T-helper 22 cell (primary cell): ENCODE measurements around the gene ROBO2.
"Not testable (repeated sequence)": the region's sequence is repeated elsewhere in the genome, so short reads cannot be mapped to it uniquely, and the experiment has no call there.

Source experiments
- DNase-seq: peaks from one replicate; pipeline ENCODE4 v3.0.0-alpha.2; 2020; ENCODE audit warnings: low read depth

ROBO2 gene

DNA sequence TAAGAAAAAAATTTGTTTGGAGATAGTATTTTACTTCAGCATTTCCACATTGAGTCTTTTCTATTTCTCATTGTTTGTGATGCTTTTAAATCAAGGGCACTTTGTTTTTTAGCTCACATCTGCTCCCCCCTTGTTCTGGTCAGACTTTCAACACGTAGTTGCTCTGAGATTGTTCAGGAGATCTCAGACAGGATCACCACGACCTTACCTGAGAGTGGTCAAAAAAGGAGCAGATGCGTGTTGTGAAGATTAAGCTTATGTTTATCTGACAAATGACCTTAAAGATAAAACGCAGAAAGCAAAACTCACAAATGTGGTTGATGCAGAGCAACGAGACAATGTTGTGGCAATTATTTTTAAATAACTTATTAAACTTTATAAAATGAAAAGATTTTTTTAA is 298.3 kb downstream of the ROBO2 start:
- DNase-seq, result no peak

DNA sequence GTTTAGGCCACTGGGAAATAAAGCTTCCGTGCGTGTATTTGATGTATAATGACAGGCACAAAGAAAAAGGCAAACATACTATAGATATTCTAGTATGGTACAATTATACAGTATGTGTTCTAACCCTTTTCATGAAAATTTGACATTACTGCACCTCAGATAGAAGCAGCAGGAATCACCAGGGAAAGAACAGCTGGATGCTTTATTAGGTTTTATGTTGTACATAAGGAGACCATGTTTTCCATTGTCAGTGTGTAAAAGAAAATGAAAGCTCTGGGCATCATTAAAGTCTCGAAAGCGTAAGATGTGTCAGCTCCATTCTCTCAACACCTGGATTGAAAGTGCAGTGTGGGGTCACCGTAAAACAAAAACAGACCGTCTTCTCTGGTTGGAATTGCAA is 302.1 kb downstream of the ROBO2 start:
- DNase-seq, result no peak

DNA sequence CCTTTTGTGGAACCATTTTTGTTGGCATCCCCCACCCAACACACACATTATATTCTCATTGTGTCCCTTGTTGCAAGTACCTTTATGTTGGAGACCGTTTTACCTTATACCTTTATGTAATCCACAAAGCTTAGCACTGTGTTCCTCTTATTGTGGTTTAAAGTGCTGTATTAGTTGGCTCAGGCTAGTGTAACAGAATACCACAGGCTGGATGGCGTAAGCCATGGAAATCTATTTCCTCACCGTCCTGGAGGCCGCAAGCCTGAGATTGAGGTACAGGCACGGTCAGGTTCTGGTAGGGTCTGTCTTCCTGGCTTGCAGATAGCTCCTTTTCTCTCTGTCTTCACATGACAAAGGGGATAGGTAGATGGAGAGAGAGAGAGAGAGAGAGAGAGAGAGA is 302.8 kb downstream of the ROBO2 start:
- no peak for DNase-seq

DNA sequence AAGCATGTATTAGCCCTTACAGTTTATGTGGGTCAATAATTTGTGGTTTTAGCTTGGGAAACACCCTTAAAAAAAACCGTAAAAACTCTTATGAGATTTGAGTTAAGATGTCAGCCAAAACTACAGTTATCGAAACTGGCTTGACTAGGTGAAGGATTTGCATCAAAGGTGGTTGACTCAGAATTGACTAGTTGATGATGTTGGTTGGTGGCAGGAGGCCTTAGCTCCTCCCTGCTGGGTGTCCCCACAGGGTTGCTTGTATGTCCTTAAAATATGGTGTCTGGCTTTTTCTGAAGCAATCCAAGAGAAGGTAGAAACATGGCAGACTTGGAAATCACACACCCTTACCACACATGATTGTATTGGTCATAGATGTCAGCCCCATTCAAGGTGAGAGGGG is 305.1 kb downstream of the ROBO2 start:
- no peak for DNase-seq

DNA sequence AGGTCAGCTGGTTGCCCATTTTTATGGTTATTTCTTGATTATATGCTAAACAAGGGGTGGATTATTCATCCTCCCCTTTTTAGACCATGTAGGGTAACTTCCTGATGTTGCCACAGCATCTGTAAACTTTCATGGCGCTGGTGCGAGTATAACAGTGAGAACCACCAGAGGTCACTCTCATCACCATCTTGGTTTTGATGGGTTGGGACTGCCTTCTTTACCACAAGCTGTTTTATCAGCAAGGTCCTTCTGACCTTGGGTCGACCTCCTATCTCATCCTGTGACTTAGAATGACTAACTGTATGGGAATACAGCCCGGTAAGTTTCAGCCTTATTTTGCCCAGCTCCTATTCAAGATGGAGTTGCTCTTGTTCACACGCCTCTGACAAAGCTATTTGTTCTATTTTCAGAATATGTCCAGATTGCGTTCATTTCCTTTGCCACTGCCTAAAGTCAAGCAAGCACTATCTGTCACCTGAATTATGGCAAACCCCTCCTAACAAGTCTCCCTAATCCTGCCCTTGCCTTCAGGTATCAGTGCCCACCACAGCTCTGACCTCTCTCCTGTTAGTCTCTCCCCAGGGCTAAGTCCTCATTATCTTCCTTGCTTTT is 308.5 kb downstream of the ROBO2 start:
- DNase-seq, result no peak

DNA sequence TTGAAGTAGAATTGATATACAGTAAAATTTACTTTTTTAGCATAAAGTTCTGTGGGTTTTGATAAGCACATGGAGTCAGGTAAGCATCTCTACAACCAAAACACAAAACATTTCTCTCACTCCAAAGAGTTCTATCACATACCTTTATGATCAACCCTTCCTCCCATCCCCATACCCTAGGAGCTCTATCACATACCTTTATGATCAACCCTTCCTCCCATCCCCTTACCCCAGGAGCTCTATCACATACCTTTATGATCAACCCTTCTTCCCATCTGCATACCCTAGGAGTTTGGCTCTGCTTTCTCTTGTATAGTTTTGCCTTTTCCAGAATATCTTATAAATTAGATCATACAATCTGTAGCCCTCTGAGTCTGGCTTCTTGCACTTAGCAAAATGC is 315.1 kb downstream of the ROBO2 start:
- DNase-seq, result no peak

DNA sequence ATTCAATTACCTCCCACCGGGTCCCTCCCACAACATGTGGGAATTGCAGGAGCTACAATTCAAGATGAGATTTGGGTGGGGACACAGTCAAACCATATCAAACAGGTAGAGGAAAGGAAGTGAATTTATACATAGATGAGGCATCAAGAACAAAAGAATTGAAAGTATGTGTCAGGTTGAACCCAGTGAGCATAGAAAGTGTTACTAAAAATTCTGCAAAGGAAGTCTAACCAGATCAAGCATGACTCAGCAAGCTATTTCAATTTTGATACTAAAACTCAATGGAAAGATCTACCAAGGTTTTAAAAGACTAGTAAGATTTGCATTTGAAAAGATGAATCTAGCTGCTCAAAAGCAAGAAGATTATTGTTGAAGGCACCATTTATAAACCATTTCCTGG is 323.0 kb downstream of the ROBO2 start:
- DNase-seq, result no peak

DNA sequence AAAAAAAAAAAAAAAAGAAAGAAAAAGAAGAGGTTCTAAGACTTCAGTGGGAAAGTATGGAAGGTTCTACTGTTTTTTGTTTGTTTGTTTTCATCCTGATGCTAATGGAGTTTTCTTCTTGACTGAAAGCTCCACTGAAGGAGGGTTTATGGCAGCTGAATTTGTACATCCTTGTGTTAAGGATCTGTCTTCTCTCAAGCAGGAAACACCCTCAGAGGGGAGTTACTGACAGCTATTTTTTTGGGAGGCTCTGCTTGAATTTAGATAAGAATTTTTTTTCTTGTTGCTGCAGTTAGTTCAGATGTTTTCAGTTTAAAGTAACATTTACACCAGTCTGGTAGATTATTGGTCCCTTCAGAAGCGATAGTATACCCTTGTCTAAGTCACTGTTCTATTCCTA is 325.3 kb downstream of the ROBO2 start:
- DNase-seq, result no peak

DNA sequence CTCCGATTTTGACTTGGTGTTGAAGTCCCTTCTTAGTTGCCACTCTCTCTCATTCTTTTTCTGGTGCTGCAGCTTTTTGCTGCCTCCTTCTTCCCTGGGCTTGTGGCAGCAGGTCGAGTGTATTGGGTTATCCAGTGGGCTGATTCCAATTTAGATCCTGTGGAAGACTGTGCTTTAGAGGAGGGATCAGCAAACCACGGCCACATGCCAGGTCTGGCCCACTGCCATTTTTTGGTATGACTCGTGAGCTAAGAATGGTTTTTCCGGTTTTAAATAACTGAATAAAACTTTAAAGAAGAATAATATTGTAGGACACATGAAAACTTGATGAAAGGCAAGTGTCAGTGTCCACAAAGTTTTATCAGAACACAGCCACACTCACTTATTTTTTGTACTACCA is 330.5 kb downstream of the ROBO2 start:
- DNase-seq, result no peak

DNA sequence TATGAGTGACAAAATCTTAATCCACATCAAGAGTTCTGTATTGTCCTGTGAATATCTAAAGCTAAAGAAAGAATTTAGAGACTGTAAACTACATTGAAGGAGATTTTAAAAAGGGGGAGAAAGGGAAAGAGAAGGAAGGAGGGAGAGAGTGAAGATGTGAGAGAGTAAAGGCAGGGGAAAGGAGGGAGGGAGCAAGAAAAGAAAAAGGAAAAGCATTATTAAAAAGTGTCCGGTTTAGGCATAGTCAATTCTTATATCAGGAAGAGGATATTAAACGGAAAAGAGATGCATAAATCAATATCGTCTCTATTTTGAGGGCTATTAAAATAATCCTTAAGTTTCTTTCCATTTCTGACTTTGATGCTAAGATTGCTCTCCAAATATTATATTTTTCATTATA is 332.1 kb downstream of the ROBO2 start:
- DNase-seq, result no peak

DNA sequence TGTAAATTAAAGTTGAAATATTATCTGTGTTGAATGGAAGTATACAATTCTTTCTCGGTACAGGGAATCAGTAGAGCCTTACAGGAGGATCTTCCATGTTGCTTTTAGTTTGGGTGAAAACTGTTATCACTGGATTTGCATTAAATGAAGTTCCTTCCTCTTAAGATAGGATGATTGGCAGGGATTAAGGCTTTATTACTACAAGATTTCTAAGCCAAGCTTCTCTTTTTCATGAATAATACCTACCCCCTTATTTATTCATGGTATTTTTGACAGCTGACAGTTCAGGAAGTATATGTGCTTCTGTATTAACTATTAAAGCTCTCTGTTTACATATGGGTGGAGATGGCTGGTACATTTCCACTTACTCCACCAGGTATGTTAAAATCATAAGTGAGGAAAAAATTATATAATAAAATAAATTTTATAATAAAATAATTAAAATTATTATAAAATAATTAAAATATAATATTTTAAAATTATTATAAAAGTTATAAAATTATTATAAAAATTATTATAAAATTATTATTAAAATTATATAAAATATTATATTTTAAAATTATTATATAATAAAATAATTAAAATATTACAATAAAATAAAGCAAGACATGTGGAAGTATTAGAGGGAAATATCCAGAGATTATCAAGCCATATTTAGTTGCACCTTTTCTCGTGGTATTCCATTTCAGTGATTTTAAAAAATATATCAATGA is 332.9 kb downstream of the ROBO2 start:
- DNase-seq, result no peak

DNA sequence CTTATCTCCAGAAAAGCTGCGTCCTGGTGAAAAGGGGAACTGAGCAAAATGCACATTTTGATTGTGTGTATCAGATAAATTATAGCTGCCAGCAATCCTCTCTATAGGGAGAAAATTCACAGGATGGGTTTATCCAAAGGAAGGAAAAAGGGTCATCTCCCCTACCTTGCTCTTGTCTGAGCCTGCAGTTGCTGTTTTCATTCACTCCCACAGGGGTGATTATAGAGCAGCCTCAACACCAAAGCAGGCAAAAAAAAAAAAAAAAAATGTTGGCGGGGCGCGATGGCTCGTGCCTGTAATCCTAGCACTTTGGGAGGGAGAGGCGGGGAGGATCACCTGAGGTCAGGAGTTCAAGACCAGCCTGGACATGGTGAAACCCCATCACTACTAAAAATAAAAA is 333.7 kb downstream of the ROBO2 start:
- no peak for DNase-seq

DNA sequence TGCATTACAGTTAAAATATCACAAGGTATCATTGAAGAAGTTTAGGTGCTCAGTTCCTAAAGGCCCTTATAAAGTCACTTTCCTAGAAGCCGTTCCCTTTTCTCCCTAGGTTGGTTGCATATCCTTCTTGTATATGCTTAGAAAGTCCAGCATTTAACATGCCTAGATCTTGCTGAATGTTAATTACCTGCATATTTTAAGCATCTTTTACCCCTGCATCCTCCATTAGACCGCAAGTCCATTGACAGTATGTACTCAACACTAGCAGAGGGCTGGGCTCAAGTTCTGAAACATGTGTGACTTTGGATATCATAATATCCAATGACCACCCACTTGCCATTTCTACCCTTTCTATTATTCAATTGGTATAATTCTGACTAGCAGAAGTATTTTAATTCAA is 336.6 kb downstream of the ROBO2 start:
- DNase-seq, result no peak

DNA sequence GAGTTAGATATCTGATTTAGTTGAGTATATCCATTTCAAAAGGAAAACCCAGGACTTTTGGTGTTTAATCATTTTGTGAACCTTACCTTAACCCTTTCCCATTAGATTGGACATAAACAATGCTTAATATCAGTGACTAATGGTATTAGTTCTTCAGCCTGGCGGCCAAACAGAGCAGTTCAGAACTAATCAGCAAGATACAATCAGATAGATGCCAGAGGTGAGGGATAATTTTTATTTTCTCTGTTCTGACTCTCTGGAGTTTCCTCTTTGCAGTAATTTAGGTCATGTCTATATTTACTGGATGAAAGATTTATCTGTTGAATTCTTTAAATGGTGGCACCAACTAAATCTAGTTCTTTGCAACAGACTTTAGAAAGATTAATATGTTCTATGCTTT is 337.8 kb downstream of the ROBO2 start:
- no peak for DNase-seq

DNA sequence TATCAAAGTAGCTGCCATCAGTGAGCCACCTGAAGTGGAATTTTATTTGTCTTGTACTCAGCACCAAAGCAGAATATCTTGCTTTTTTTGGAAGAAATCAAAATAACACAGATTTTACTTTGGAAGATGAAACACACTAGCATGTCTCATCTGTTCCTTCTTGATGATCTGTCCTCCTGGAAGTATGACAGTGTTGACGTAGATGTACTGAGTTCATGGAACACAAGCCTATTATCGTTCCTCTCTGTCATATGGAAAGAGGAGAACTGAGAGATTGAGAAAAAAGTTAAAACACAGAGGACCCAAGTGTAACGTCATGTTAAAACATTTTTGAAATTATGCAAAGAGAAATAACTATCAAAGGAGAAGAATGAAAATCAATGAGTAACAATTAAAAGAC is 340.2 kb downstream of the ROBO2 start:
- no peak for DNase-seq

DNA sequence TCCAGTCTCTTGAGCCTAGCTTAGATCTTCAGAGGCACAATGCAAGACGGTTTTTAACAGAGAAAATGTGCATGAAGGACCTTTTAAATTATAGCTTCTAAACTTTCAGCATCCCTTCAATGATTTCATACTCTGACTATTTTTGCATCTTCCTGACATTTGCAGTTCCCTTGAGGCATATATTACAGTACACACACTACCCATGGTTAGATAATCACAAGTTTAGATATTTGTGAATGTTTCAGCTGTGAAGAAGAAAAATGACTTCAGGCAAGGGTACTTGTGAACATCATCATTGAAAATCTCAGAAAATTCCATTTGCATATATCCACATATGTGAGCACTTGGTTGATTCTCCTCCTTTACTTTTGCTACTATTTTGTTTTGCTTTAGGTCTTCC is 341.5 kb downstream of the ROBO2 start:
- no peak for DNase-seq

DNA sequence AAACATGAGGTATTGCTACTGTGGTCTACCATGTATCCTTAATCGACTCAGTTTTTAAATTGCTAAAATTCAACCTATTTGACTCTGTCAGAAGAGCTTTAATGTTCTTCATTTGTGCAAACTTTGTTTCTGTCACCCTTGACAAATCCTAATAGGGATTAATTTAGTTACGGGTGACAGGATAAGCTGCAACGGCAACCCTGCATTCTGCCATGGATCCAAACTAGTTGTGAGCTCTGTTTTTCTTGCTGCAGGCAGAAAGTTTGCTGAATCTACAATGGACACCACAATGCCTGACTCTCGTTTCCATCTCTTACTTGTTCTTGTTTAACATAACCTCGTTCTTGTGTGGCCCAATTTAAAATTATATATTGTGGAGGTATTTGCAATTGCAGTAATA is 352.3 kb downstream of the ROBO2 start:
- no peak for DNase-seq

DNA sequence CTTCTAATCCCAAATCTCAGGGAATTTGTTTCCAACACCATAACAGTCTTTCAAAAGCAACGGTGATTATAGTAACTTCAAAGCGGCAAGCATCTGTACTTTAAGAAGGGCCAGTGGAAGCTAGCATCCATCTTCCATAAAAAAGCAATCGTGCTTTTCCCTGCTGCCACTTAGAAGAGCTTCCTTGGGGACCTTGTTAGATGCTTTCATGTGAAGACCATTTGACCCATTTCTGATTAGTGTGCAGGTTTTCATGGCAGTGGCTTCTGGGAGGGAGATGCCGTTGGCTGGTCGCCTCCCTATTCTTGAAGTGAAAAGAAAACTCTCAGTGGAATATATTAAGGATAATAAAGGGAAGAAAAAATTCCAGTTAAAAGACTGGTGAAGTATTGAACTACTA is 354.1 kb downstream of the ROBO2 start:
- no peak for DNase-seq

DNA sequence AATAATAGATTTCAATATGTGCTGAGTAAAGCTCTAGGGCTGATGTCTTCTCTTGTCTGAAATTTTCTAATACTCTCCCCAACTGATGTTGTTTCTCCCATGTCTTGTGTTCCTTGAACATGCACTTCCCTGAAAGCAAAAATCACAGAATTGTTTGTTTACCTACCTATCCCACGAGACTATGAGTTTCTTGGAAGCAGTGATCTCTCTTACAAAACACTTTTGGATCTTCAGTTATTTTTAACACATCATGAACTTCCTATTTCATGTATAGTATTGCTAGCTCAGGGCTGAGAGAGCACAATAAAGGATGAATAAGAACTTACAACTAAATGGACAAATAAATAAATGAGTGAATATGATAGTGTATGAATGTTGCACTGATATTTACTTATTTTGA is 365.0 kb downstream of the ROBO2 start:
- no peak for DNase-seq

DNA sequence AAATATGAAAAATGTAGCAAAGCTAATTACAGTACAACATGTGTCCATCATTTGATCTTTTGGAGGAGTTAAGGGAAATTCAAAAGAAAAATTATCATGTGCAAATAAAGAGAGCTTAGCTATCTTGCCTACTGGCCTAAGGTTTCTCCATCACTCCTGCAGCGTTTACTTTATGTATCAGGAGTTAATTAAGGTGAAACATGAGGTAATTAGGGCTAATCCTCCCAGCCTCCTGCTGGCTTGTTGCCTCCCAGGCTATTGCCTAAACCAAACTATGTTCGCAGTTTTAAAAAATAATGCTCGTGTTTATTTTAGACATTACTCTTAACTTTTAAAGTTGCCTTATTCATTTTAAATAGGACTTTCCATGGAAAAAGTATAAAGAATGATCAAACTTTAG is 367.5 kb downstream of the ROBO2 start:
- no peak for DNase-seq

DNA sequence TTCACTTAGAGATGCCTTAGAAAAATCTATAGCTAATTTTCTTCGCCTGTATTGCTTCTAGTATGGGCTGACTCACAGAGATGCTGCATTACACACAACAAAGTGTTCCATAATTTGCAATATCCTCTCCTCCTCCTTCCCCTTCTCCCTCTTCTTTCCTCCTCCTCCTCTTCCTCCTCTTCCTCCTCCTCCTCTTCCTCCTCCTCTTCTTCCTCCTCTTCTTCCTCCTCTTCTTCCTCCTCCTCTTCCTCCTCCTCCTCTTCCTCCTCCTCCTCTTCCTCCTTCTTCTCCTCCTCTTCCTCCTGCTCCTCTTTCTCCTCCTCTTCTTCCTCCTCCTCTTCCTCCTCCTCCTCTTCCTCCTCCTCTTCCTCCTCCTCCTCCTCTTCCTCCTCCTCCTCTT is 370.4 kb downstream of the ROBO2 start:
- DNase-seq, result not testable (repeated sequence)

DNA sequence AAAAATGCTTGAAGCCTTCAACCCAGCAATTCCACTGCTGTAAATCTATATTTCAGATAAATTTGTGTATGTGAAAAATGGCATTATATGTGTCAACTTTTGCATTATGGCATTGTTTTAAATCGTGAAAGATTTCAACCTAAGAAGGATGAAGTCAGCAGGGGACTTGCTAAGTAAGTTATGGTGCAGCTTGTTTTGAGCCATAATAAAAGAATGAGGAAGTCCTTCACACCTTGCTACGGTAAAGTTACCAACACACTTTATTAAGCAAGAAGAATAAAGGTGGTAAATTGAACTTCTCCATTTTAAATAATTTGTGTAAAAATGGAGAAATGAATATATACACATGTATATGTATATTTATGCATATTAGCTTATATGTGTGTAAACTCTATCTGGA is 371.4 kb downstream of the ROBO2 start:
- DNase-seq, result no peak

DNA sequence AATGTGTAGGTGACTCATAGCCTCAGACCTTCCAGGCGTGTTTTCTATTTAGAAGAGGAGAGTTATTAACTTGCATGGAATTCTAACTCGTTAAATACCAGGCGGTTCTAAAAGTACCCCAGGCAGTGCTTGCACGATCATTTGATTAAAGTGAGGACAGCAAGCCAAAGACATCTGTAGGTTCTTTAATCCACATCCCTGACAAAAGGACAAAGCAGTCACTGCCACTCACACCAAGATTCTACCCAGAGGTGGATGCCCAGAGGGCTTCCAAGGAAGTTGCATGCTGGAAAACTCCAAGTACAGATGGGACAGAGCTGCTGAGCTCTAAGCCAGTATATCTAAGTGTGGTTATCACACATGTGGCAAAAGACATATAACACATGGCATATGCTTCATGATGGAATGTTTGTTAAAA is 372.1 kb downstream of the ROBO2 start:
- DNase-seq, result no peak

DNA sequence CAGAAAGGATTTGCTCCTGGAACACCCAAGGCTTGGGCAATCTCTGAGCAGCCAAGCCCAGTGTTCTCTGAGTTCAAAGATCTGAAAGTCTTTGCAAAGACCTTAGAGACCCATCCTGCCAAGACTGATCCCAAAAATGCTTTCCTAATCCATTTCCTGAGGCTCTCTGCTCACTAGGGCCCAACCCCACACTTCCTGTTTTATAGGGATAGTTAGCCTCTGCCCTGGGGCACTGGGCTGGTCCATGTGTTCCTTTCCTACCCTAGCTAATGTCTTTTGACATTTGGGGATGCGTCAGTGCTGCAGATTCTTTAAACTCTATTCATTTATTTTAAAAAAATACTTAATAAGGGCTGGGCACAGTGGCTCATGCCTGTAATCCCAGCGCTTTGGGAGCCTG is 372.7 kb downstream of the ROBO2 start:
- DNase-seq, result no peak
